ENCODE data around the gene NRXN2.

Gene NRXN2

GRCh38 chr11:64643920-64644646 lies 78.9 kb downstream of the NRXN2 start:
- DNase-seq, result no peak

GRCh38 chr11:64643256-64643881 lies 79.6 kb downstream of the NRXN2 start:
- DNase-seq, result peak; percentile 57

GRCh38 chr11:64642871-64643255 lies 80.1 kb downstream of the NRXN2 start:
- no peak for DNase-seq

DNA sequence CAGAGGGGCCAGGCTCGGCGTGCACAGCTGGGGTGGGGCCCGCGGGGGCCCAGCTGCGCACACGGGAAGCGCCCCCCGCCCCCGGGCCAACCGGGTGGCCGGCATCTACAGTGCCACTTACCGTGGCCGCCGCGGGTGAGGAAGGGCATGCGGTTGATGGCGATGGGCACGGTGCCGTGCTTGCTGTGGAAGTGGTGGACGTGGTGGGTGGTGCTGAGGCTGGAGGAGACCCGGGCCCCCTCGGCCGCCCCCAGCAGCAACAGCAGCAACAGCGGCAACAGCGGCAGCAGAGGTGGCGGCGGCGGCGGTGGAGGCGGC lies 80.6 kb downstream of the NRXN2 start:
- DNase-seq, result no peak

- DNase-seq, result no peak
Observed at GRCh38 chr11:64641596-64642417, 81.2 kb downstream of the NRXN2 start.

- DNase-seq, result no peak
Observed at GRCh38 chr11:64639885-64640284, 83.1 kb downstream of the NRXN2 start.

DNA sequence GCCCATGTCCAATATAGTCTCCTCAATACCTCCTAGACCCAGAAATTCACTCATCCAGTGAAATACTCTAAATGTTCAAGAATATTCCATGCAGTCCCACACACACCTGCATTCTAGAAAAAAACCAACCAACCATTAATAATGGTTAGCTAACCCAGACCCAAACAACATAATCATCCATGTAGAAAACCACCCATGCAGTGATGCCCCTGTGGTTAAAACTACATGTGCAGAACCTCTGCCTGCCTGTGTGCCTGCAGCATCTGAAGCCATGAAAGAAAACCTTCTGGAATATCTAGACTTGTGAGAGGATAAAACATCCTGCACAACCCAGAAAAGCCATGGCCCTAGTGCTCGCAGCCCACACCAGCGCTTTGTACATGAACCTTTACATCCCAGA lies 84.2 kb downstream of the NRXN2 start:
- no peak for DNase-seq

DNA sequence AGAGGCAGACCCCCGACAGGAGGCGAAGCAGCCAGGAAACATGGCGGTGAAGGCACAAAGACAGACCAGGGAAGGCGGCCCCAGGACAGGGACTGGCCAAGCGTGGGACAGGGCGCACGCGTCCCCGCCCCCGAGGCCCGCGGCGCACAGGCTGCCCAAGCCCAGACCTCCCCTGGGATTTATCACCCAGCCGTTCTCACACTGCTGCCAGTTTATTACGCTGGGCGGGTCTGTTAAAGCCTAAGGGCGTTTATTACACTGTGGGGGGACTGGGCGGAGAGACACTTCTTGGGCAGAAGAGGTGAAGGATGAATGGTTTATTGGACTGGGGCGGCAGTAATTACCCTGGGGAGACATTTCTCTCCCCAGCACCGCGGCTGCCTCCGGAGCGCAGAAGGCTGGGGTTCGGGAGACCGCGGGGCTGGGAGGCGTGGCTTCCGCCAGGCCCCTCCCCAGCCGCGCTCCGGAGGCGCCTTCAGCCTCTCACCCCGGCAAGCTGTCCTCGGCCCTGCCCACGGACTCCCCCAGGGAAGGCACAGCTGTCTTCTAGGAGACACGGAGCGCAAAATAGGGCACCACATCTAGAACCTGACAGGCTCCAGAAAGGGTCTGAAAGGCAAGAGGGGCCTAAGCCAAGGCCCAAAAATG lies 84.9 kb downstream of the NRXN2 start:
- no peak for DNase-seq

DNA sequence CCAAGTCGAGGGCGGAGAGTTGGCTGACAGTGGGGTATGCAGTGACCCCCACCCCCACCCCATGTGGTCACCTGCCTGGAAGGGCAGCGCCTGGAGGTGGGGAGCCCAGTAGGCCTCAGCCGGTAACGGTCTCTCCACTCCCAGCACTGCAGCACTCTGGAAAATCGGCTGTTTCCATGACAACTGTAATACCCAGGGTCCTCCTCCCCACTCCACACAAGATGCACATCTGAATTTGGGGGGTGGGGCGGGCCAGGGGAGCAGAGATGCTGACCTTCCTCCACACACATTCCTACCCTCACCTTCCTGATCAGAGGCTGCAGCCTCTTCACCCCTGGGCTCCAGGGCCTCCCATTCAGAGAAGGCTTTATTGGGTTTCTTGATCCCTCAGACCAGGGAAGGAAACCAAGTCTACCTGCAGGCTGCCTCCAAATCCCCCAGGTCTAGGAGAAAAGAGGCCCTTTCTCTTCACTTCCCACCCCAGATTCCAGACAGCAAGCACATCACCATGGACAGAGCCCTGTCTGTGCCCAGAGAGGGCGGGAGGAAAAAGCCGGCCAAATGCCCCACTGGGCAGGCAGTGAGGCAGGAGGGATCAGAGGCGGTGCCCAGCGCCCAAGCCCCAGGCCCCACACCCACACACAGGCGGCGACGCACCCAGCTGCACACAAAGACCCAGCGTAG lies 85.5 kb downstream of the NRXN2 start:
- DNase-seq, result no peak

- DNase-seq, result no peak
Observed at GRCh38 chr11:64633555-64634159, 89.3 kb downstream of the NRXN2 start.

GRCh38 chr11:64632654-64633053 lies 90.3 kb downstream of the NRXN2 start:
- DNase-seq, result no peak

DNA sequence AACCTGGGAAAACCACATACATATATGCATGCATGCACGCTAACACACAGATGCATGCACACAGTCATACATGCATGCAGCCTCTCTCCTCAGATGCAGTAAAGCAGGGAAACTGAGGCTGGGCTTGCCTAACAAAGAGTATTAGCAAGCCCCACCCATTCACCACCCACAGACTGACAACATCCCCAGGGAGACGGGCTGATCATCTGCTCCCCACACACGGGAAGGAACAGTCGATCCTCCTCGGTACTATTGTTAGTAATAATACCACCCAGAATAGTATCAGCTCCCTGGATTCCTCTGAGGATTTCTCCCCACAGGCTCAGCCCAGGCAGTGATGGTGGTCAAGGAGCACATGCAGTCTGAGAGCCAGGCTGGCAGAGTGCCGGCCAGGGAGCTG lies 90.8 kb downstream of the NRXN2 start:
- no peak for DNase-seq

GRCh38 chr11:64631675-64632074 lies 91.3 kb downstream of the NRXN2 start:
- DNase-seq, result no peak

DNA sequence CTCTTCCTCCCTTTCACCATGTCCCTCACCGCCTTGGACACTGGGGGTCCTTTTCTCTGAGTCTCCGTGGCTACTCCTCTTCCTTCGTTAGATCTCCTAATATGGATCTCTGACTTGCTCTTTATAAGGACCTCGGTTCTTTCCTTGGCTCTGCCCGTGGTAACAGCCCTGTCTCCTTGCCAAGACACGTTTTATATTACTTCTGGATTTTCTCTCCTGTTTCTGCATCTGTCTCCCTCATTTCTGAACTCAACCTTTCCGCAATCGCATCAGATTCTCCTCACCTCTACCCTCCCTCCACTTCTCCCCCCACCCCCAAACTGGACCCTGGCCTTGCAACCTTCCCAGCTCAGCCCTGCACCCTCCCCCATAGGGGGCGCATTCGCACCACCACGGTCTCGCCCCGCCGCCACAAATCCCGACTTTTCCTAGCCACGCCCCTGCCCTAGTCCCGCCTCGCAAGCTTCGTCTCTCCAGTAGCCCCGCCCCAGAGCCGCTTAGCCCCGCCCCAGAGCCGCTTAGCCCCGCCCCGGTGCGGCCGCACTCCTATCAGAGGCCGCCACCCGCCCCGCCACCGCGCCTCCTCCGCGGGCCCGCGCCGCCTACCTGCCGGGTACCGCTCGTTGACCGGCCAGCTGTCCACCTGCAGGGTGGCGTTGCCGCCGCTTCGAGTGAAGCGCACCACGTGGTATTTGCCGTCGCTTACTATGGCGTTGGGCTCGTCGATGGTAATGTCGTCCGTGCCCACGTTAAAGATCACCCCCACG lies 93.0 kb downstream of the NRXN2 start:
- no peak for DNase-seq

DNA sequence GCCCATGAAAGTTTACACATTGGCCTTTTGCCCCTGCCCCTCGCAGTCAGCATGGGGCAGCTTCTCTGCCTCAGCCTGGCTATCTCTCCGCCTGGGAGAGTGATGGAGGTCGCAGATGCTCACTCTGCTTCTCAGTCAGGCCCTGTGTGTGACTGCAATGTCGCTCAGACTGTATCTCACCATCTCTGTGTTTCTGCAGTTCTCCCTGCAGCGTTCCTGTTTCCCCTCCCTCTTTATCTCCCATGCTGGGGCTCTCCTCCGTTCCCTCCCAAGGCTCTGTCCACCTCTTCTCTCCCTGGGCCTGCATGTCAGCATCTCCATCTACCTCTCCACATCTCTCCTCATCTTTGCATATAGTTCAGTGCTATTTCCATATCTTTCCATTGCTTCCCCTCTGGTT lies 93.9 kb downstream of the NRXN2 start:
- DNase-seq, result no peak

GRCh38 chr11:64628596-64628995 lies 94.4 kb downstream of the NRXN2 start:
- DNase-seq, result no peak

DNA sequence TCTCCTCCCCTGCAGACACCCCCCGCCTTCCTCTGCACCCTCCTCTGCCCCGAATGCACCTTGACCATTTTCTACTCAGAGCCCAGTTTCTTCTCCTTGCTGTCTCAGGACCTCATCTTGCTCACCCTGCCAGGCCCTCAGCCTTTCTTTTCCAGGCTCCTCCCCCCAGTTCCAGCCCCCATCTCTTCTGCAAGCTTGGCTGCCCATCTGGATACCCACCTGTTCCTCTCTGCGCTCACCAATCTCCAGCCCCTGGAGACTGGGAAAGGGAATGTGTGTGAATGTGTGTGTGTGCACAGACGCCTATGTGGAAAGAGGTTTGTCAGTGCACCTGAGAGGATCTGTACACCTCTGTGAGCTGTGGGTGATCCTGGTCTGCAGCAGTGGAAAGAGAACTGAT lies 95.6 kb downstream of the NRXN2 start:
- no peak for DNase-seq

DNA sequence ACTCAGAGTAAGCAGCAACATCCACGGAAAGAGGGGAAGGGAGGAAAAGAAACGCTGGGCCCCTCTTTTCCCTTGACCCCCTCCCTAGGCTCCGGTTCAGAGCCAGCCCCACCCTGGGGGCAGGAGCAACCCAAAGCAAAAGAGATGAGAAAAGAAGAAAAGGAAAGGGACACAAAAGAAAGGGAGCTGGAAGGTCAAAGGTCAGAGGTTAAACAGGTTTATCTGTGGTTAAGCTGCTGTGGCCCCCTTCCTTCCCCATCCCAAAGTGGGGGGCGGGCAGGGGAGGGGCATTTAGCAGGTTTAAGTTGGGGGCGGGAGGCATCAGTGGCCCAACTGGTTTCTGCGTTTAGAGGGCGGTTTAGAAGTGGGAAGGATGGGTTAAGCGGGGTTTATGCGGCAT lies 96.4 kb downstream of the NRXN2 start:
- no peak for DNase-seq

GRCh38 chr11:64624883-64625481 lies 98.0 kb downstream of the NRXN2 start:
- no peak for DNase-seq

DNA sequence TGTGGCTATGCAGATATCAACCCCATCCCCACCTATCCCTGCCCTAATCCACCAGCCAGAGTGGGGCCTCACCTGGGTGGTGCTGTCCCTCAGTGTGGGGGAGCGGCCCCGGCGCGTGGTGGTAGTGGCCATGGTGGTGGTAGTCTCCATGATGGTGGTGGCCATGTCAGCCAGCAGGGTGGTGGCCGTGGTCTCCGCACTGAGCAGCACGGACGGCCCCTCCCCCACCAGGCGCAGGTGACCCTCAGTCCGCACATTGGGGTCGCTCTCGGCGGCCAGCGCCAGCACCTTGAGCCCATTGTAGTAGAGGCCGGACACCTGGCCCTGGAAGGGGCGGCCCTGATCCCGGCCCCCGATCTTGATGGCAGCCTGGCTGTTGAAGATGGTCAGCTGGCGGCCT lies 100.3 kb downstream of the NRXN2 start:
- DNase-seq, result no peak

- no peak for DNase-seq
Observed at GRCh38 chr11:64621283-64622019, 101.5 kb downstream of the NRXN2 start.

Measured in NCI-H748 treated with DMSO at 0.1 percent for 48 hours (cell line).